Loucy (cell line): ENCODE measurements around the gene APOC3.

ENCODE experiments used
- H2AFZ ChIP-seq: fragments of 200-600 bp; sonication (generic); 2 replicates; pipeline ENCODE4 v1.6.0; 2016; ENCODE audit warnings: antibody characterized with exemption, mild to moderate bottlenecking, low read length, moderate library complexity
- H3F3A ChIP-seq: fragments of 200-600 bp; 2 replicates; pipeline ENCODE4 v1.6.0; 2016; ENCODE audit warnings: antibody characterized with exemption, low read depth, mild to moderate bottlenecking
- H3K27me3 ChIP-seq: fragments of 200-600 bp; sonication (generic); 2 replicates; pipeline ENCODE4 v1.6.1; 2014; ENCODE audit warnings: low read length, mild to moderate bottlenecking; ENCODE audit not compliant: insufficient read depth, poor library complexity, severe bottlenecking
- H3K36me3 ChIP-seq: fragments of 200-600 bp; sonication (generic); 2 replicates; pipeline ENCODE4 v1.6.1; 2016; ENCODE audit warnings: low read length; ENCODE audit not compliant: insufficient read depth
- H3K4me1 ChIP-seq: fragments of 200-600 bp; sonication (generic); 2 replicates; pipeline ENCODE4 v1.5.1; 2014; ENCODE audit warnings: low read length, mild to moderate bottlenecking; ENCODE audit not compliant: insufficient read depth, poor library complexity, severe bottlenecking
- H3K4me2 ChIP-seq: fragments of 200-600 bp; sonication (generic); 2 replicates; pipeline ENCODE4 v1.6.0; 2014; ENCODE audit warnings: antibody characterized with exemption, low read length, low read depth, mild to moderate bottlenecking; ENCODE audit not compliant: poor library complexity, severe bottlenecking
- H3K4me3 ChIP-seq: fragments of 200-600 bp; sonication (generic); 2 replicates; pipeline ENCODE4 v1.5.1; 2014; ENCODE audit warnings: low read length, mild to moderate bottlenecking, mixed read lengths; ENCODE audit not compliant: poor library complexity, severe bottlenecking
- H3K79me2 ChIP-seq: fragments of 200-600 bp; sonication (generic); 2 replicates; pipeline ENCODE4 v1.6.1; 2014; ENCODE audit warnings: low read length; ENCODE audit not compliant: insufficient read depth
- H3K9ac ChIP-seq: fragments of 200-600 bp; sonication (generic); 2 replicates; pipeline ENCODE4 v1.6.0; 2014; ENCODE audit warnings: mild to moderate bottlenecking, low read depth, low read length, moderate library complexity; ENCODE audit not compliant: poor library complexity, severe bottlenecking
- H3K9me2 ChIP-seq: fragments of 200-600 bp; sonication (generic); replicated peaks from 2 replicates; pipeline ENCODE4 v1.6.1; 2016; ENCODE audit warnings: low read depth, low read length, mixed read lengths
- H3K9me3 ChIP-seq: fragments of 200-600 bp; sonication (generic); 2 replicates; pipeline ENCODE4 v1.6.1; 2014; ENCODE audit warnings: mild to moderate bottlenecking, antibody characterized with exemption, low read length, low read depth; ENCODE audit not compliant: insufficient read depth
- H4K20me1 ChIP-seq: fragments of 200-600 bp; sonication (generic); 2 replicates; pipeline ENCODE4 v1.6.0; 2014; ENCODE audit warnings: antibody characterized with exemption, low read length, mild to moderate bottlenecking; ENCODE audit not compliant: insufficient read depth, poor library complexity, severe bottlenecking
- EZH2phosphoT487 ChIP-seq: fragments of 200-600 bp; IDR thresholded peaks from 2 replicates; pipeline ENCODE4 v1.6.1; 2018; ENCODE audit warnings: antibody characterized with exemption, mild to moderate bottlenecking, moderate library complexity, borderline replicate concordance
- TF ChIP-seq, protein P1 (sequence below): fragments of 200-600 bp; sonication (generic); conservative IDR thresholded peaks from 2 replicates; pipeline ENCODE4 v1.5.1; 2014; ENCODE audit warnings: mild to moderate bottlenecking, antibody characterized with exemption, low read length

APOC3 gene

DNA sequence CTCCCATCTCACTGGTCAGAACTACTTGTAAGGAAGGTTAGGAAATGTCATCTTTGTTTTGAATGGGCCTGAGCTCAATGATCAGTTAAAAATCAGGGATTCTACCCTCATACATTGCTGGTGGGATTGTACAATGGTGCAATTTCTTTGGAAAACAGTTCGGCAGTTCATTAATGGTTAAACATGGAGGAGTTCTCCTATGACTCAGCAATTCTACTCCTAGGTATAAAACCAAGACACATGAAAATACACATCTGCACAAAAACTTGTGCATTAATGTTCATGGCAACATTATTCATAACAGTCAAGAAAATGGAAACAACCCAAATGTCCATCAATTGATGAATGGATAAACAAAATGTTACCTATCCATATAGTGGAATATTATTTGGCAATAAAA, 33.2 kb upstream of the APOC3 start:
- Histone ChIP-seq H4K20me1 (no peaks in the 10 kb centered on the region), H3K4me1 (no peaks in the 10 kb centered on the region), H3F3A (no peaks in the 10 kb centered on the region), H3K36me3 (no peaks in the 10 kb centered on the region), H2AFZ (no peak overlapping the region), H3K4me3 (no peak overlapping the region), H3K9me2 (no peaks in the 10 kb centered on the region), H3K9me3 (no peaks in the 10 kb centered on the region), H3K79me2 (no peaks in the 10 kb centered on the region), H3K9ac (no peak overlapping the region), H3K4me2 (no peak overlapping the region), H3K27me3 (no peaks in the 10 kb centered on the region)
- TF ChIP-seq EZH2phosphoT487, result no peak
- TF ChIP-seq, protein P1, sequence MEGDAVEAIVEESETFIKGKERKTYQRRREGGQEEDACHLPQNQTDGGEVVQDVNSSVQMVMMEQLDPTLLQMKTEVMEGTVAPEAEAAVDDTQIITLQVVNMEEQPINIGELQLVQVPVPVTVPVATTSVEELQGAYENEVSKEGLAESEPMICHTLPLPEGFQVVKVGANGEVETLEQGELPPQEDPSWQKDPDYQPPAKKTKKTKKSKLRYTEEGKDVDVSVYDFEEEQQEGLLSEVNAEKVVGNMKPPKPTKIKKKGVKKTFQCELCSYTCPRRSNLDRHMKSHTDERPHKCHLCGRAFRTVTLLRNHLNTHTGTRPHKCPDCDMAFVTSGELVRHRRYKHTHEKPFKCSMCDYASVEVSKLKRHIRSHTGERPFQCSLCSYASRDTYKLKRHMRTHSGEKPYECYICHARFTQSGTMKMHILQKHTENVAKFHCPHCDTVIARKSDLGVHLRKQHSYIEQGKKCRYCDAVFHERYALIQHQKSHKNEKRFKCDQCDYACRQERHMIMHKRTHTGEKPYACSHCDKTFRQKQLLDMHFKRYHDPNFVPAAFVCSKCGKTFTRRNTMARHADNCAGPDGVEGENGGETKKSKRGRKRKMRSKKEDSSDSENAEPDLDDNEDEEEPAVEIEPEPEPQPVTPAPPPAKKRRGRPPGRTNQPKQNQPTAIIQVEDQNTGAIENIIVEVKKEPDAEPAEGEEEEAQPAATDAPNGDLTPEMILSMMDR, result no peak

DNA sequence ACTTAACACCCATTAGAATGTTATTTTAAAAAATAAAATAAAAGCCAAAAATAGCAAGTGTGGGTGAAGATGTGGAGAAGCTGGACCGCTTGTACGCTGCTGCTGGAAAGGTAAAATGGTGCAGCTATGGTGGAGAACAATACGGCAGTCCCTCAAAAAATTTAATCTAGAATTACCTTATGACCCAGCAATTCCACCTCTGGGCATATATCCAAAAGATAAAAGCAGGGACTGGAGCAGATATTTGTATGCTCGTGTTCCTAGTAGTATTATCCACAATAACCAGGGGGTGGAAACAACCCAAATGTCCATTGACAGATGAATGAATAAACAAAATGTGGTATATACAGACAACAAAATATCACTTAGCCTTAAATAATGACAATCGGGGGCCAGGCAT, 31.9 kb upstream of the APOC3 start:
- Histone ChIP-seq H3K36me3 (no peaks in the 10 kb centered on the region), H3K9me3 (no peaks in the 10 kb centered on the region), H2AFZ (no peak overlapping the region), H3K27me3 (no peaks in the 10 kb centered on the region), H3K4me3 (no peak overlapping the region), H3K4me2 (no peak overlapping the region), H4K20me1 (no peaks in the 10 kb centered on the region), H3F3A (no peaks in the 10 kb centered on the region), H3K4me1 (no peaks in the 10 kb centered on the region), H3K9me2 (no peaks in the 10 kb centered on the region), H3K79me2 (no peaks in the 10 kb centered on the region), H3K9ac (no peak overlapping the region)
- no peak for TF ChIP-seq EZH2phosphoT487
- TF ChIP-seq, protein P1, result no peak

DNA sequence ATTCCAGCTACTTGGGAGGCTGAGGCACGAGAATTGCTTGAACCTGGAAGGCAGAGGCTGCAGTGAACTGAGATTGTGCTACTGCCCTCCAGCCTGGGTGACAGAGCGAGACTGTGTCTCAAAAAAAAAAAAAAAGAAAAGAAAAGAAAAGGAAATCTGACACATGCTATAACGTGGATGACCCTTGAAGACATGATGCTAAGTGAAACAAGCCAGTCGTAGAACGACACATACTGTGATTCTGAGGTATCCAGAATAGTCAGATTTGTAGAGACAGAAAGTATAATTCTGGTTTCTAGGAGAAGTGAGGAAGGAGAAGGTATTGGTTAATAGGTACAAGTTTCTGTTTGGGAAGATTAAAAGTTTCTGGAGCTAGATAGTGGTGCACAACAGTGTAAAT, 31.3 kb upstream of the APOC3 start:
- Histone ChIP-seq H3K4me1 (no peaks in the 10 kb centered on the region), H3K9ac (no peak overlapping the region), H2AFZ (no peak overlapping the region), H3K9me2 (no peaks in the 10 kb centered on the region), H3K36me3 (no peaks in the 10 kb centered on the region), H4K20me1 (no peaks in the 10 kb centered on the region), H3F3A (no peaks in the 10 kb centered on the region), H3K27me3 (no peaks in the 10 kb centered on the region), H3K4me3 (no peak overlapping the region), H3K4me2 (no peak overlapping the region), H3K9me3 (no peaks in the 10 kb centered on the region), H3K79me2 (no peaks in the 10 kb centered on the region)
- TF ChIP-seq, protein P1, result no peak
- TF ChIP-seq EZH2phosphoT487, result no peak
